ENCODE results near the gene MYOM1.

DNA sequence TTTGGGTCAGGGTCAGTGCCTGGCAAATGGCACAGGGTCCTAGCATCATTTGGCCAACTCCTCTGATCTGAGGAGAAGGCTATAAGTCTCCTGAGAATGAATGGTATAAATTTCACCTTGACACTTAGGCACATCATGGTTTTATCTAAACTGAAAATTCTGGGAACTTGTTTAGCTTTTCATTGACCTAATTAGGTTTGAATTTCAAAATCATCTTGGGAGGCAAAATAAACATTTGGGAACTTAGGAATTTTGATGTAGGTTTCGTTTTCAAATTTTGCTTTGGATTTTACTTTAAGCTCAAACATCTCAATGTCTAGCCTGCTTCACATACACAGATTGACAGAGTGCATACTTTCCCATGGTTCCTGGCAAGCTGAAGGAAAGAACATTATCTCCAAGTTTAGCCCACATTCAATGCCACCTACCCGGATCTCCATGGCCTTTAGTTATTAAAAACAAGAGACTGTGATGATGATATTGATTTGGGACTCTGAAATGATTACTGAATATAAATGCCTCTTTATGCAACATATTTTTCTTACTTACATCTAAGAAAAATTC lies 44.5 kb downstream of the MYOM1 start:
- TF ChIP-seq POLR2A (IDR thresholded peaks at IDR 0.05): no peak
- TF ChIP-seq, protein P1, sequence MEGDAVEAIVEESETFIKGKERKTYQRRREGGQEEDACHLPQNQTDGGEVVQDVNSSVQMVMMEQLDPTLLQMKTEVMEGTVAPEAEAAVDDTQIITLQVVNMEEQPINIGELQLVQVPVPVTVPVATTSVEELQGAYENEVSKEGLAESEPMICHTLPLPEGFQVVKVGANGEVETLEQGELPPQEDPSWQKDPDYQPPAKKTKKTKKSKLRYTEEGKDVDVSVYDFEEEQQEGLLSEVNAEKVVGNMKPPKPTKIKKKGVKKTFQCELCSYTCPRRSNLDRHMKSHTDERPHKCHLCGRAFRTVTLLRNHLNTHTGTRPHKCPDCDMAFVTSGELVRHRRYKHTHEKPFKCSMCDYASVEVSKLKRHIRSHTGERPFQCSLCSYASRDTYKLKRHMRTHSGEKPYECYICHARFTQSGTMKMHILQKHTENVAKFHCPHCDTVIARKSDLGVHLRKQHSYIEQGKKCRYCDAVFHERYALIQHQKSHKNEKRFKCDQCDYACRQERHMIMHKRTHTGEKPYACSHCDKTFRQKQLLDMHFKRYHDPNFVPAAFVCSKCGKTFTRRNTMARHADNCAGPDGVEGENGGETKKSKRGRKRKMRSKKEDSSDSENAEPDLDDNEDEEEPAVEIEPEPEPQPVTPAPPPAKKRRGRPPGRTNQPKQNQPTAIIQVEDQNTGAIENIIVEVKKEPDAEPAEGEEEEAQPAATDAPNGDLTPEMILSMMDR (IDR thresholded peaks at IDR 0.05 in 8 of 11, conservative IDR thresholded peaks at IDR 0.05 in 3 of 11): no peak

All from spleen (tissue), 7 donors.